Brain microvascular endothelial cell (primary cell): ENCODE data around the gene CD28.
"Not testable (repeated sequence)": the region's sequence is repeated elsewhere in the genome, so short reads cannot be mapped to it uniquely, and the experiment has no call there.

Experiments
- DNase-seq: peaks from one replicate; pipeline ENCODE4 v3.0.0-alpha.2; 2020
- H3K27ac ChIP-seq: fragments of 250-450 bp; sonication (Bioruptor Pico); 2 replicates; pipeline ENCODE4 v1.5.1; 2020; ENCODE audit warnings: mild to moderate bottlenecking, moderate library complexity
- H3K27me3 ChIP-seq: fragments of 250-450 bp; sonication (Bioruptor Pico); replicated peaks from 2 replicates; pipeline ENCODE4 v1.5.1; 2020; ENCODE audit warnings: mild to moderate bottlenecking
- H3K36me3 ChIP-seq: fragments of 250-450 bp; sonication (Bioruptor Pico); replicated peaks from 2 replicates; pipeline ENCODE4 v1.5.1; 2020; ENCODE audit warnings: mild to moderate bottlenecking
- H3K4me3 ChIP-seq: 2 replicates; pipeline ENCODE4 v1.5.1; 2011; ENCODE audit warnings: low read depth, mild to moderate bottlenecking, control low read depth, low read length, moderate library complexity
- CTCF ChIP-seq: IDR thresholded peaks from 2 replicates; pipeline ENCODE4 v1.5.1; 2011; ENCODE audit warnings: low read depth, mild to moderate bottlenecking, moderate library complexity, low read length, control low read depth, inconsistent platforms; ENCODE audit errors: missing control alignments
- in situ Hi-C: cut with HindIII; loops from 2 replicates; pipeline ENCODE4 v1.10.0; 2017; ENCODE audit warnings: low sequenced_read_pairs, low pct_ligation_motif_present

The CD28 gene

GRCh38 chr2:203692031-203692710, 14.3 kb upstream of the CD28 start:
- in situ Hi-C loops = no loop called here
- no peaks in the 10 kb centered on the region for H3K27me3 ChIP-seq
- H3K27ac ChIP-seq = no peak overlapping the region
- no peak for TF ChIP-seq CTCF
- no peak for DNase-seq
- H3K36me3 ChIP-seq = no peaks in the 10 kb centered on the region
- no peak overlapping the region for H3K4me3 ChIP-seq

- Histone ChIP-seq H3K4me3 (no peak overlapping the region), H3K27ac (no peak overlapping the region), H3K27me3 (no peaks in the 10 kb centered on the region), H3K36me3 (no peaks in the 10 kb centered on the region)
- no peak for TF ChIP-seq CTCF
- in situ Hi-C loops = no loop called here
- DNase-seq = no peak
Observed at GRCh38 chr2:203693242-203693879, 13.1 kb upstream of the CD28 start.

- no peaks in the 10 kb centered on the region for H3K36me3 ChIP-seq
- no peak overlapping the region for H3K4me3 ChIP-seq
- TF ChIP-seq CTCF = no peak
- H3K27ac ChIP-seq = no peak overlapping the region
- no peak for DNase-seq
- no peaks in the 10 kb centered on the region for H3K27me3 ChIP-seq
- in situ Hi-C loops = no loop called here
Observed at GRCh38 chr2:203694191-203694590, 12.2 kb upstream of the CD28 start.

GRCh38 chr2:203697190-203697589, 9.2 kb upstream of the CD28 start:
- no peak overlapping the region for H3K27ac ChIP-seq
- H3K36me3 ChIP-seq = no peaks in the 10 kb centered on the region
- no peaks in the 10 kb centered on the region for H3K27me3 ChIP-seq
- no peak for TF ChIP-seq CTCF
- H3K4me3 ChIP-seq = no peak overlapping the region
- in situ Hi-C loops = no loop called here
- no peak for DNase-seq

- H3K27me3 ChIP-seq, in situ Hi-C loops, H3K4me3 ChIP-seq, H3K27ac ChIP-seq, H3K36me3 ChIP-seq, DNase-seq: not testable (repeated sequence)
Observed at GRCh38 chr2:203697763-203698162, 8.7 kb upstream of the CD28 start.

GRCh38 chr2:203698410-203698809, 8.0 kb upstream of the CD28 start:
- H3K4me3 ChIP-seq = not testable (repeated sequence)

GRCh38 chr2:203704430-203704829, 2.0 kb upstream of the CD28 start:
- Histone ChIP-seq H3K4me3 (no peak overlapping the region), H3K27ac (no peak overlapping the region), H3K36me3 (no peaks in the 10 kb centered on the region), H3K27me3 (no peaks in the 10 kb centered on the region)
- in situ Hi-C loops = no loop called here
- no peak for DNase-seq
- no peak for TF ChIP-seq CTCF

More at GRCh38 chr2:203698410-203698809, 8.0 kb upstream of the CD28 start:
- in situ Hi-C loops, H3K27me3 ChIP-seq, H3K27ac ChIP-seq, H3K36me3 ChIP-seq, DNase-seq: not testable (repeated sequence)
